Activated B cell treated with CpG ODN at 0.5 μM for 24 hours (primary cell): ENCODE results near the gene VAC14. TPM values are rescaled to one million over a fixed set of nuclear protein-coding genes. Genes with fewer than 3 reads are reported as not detected.

Experiments used
- ATAC-seq: fragments of 200-7000 bp; cut with Tn5 transposase; one replicate; pipeline ENCODE4 v1.10.0; 2021; ENCODE audit warnings: low read depth, mild to moderate bottlenecking, moderate library complexity
- CTCF ChIA-PET: fragments of 350-600 bp; sonication (Branson Sonifier 250); formaldehyde crosslinking; loops from one replicate; lab custom pipeline; 2021; ENCODE audit warnings: antibody characterized with exemption; lab: Charles Lee
- POLR2A ChIA-PET: fragments of 350-600 bp; sonication (Branson Sonifier 250); formaldehyde crosslinking; loops from one replicate; lab custom pipeline; 2021; ENCODE audit warnings: antibody characterized with exemption; lab: Charles Lee
- DNase-seq: peaks from one replicate; pipeline ENCODE4 v3.0.0; 2022
- H3K27ac Mint-ChIP-seq: one replicate; pipeline ENCODE4 v1.8.0; 2020; ENCODE audit warnings: mixed read lengths
- H3K27me3 Mint-ChIP-seq: one replicate; pipeline ENCODE4 v1.8.0; 2021; ENCODE audit warnings: mixed read lengths
- H3K36me3 Mint-ChIP-seq: one replicate; pipeline ENCODE4 v1.8.0; 2021; ENCODE audit warnings: low read depth, mixed read lengths
- H3K4me1 Mint-ChIP-seq: one replicate; pipeline ENCODE4 v1.8.0; 2021; ENCODE audit warnings: mixed read lengths
- H3K4me3 Mint-ChIP-seq: one replicate; pipeline ENCODE4 v1.8.0; 2020; ENCODE audit warnings: mild to moderate bottlenecking, mixed read lengths
- H3K9me3 Mint-ChIP-seq: one replicate; pipeline ENCODE4 v1.8.0; 2020; ENCODE audit warnings: mixed read lengths
- CTCF ChIP-seq: fragments of 200-600 bp; IDR thresholded peaks from one replicate; pipeline ENCODE4 v1.8.0; 2022; ENCODE audit warnings: antibody characterized with exemption, mild to moderate bottlenecking
- intact Hi-C: fragments of 100-400 bp; cut with micrococcal nuclease; formaldehyde crosslinking; loops from one replicate; pipeline ENCODE4 v1.15.1; 2024
- total RNA-seq: library from RNA; stranded (reverse); gene quantifications from 2 replicates; pipeline ENCODE4 v1.2.3, GENCODE V29; 2022

The VAC14 gene
- total RNA-seq, 1 donor from 2014 or later: 53.4 TPM

- TF ChIP-seq CTCF: no peak
- Mint-ChIP-seq H3K4me1 (no peaks in the 10 kb centered on the region), H3K9me3 (no peaks in the 10 kb centered on the region), H3K4me3 (no peak overlapping the region), H3K27me3 (no peaks in the 10 kb centered on the region), H3K27ac (no peak overlapping the region), H3K36me3 (peaks cover 67% of the 10 kb centered on the region)
- DNase-seq (no peak), ATAC-seq (no peak)
- POLR2A ChIA-PET: no interaction called here
- CTCF ChIA-PET: no interaction called here
- intact Hi-C loops: no loop called here
Observed at GRCh38 chr16:70765491-70765890, 35.5 kb downstream of the VAC14 start.

- intact Hi-C loops: no loop called here
- no peak overlapping the region for H3K4me3 Mint-ChIP-seq
- no peak overlapping the region for H3K27ac Mint-ChIP-seq
- TF ChIP-seq CTCF: no peak
- ATAC-seq: no peak
- no peak for DNase-seq
- no peaks in the 10 kb centered on the region for H3K27me3 Mint-ChIP-seq
- H3K9me3 Mint-ChIP-seq: no peaks in the 10 kb centered on the region
- ChIA-PET CTCF (no interaction called here), POLR2A (no interaction called here)
- H3K36me3 Mint-ChIP-seq: peaks cover 67% of the 10 kb centered on the region
- no peaks in the 10 kb centered on the region for H3K4me1 Mint-ChIP-seq
Observed at GRCh38 chr16:70764632-70765031, 36.3 kb downstream of the VAC14 start.

GRCh38 chr16:70760221-70760620 is 40.7 kb downstream of the VAC14 start:
- intact Hi-C loops: no loop called here
- no peak for ATAC-seq
- H3K27me3 Mint-ChIP-seq: no peaks in the 10 kb centered on the region
- TF ChIP-seq CTCF: no peak
- H3K27ac Mint-ChIP-seq: no peak overlapping the region
- ChIA-PET POLR2A (no interaction called here), CTCF (no interaction called here)
- DNase-seq: no peak
- peaks cover 79% of the 10 kb centered on the region for H3K36me3 Mint-ChIP-seq
- H3K9me3 Mint-ChIP-seq: no peaks in the 10 kb centered on the region
- H3K4me3 Mint-ChIP-seq: no peak overlapping the region
- no peaks in the 10 kb centered on the region for H3K4me1 Mint-ChIP-seq

GRCh38 chr16:70759666-70760065 is 41.3 kb downstream of the VAC14 start:
- TF ChIP-seq CTCF: no peak
- ATAC-seq (no peak), DNase-seq (no peak)
- POLR2A ChIA-PET: no interaction called here
- no peaks in the 10 kb centered on the region for H3K4me1 Mint-ChIP-seq
- H3K36me3 Mint-ChIP-seq: peaks cover 83% of the 10 kb centered on the region
- CTCF ChIA-PET: no interaction called here
- H3K4me3 Mint-ChIP-seq: no peak overlapping the region
- no peak overlapping the region for H3K27ac Mint-ChIP-seq
- intact Hi-C loops: no loop called here
- no peaks in the 10 kb centered on the region for H3K27me3 Mint-ChIP-seq
- no peaks in the 10 kb centered on the region for H3K9me3 Mint-ChIP-seq

GRCh38 chr16:70758786-70759185 is 42.2 kb downstream of the VAC14 start:
- ChIA-PET CTCF (no interaction called here), POLR2A (no interaction called here)
- ATAC-seq: no peak
- no peaks in the 10 kb centered on the region for H3K27me3 Mint-ChIP-seq
- TF ChIP-seq CTCF: no peak
- H3K36me3 Mint-ChIP-seq: peaks cover 84% of the 10 kb centered on the region
- H3K27ac Mint-ChIP-seq: no peak overlapping the region
- H3K4me1 Mint-ChIP-seq: no peaks in the 10 kb centered on the region
- H3K4me3 Mint-ChIP-seq: no peak overlapping the region
- H3K9me3 Mint-ChIP-seq: no peaks in the 10 kb centered on the region
- DNase-seq: no peak
- intact Hi-C loops: no loop called here
